CD4-positive, alpha-beta memory T cell (primary cell): ENCODE measurements around the gene SMCR8. TPM values are rescaled to one million over a fixed set of nuclear protein-coding genes. Genes with fewer than 3 reads are reported as not detected.
"Not testable (repeated sequence)": the region's sequence is repeated elsewhere in the genome, so short reads cannot be mapped to it uniquely, and the experiment has no call there.

Experiments
- CTCF ChIA-PET: fragments of 350-600 bp; sonication (Branson Sonifier 250); formaldehyde crosslinking; loops from one replicate; lab custom pipeline; 2021; ENCODE audit warnings: inconsistent platforms; ENCODE audit not compliant: partially characterized antibody; lab: Charles Lee
- POLR2A ChIA-PET: fragments of 350-600 bp; sonication (Branson Sonifier 250); formaldehyde crosslinking; loops from one replicate; lab custom pipeline; 2021; ENCODE audit not compliant: partially characterized antibody; lab: Charles Lee
- DNase-seq, 5 donors: peaks; one replicate each; pipeline versions ENCODE4 v3.0.0 to v3.0.0-alpha.2; 2020 to 2022; ENCODE audit warnings: mixed read lengths in 1 of 5
- H3K27ac ChIP-seq: one replicate; pipeline ENCODE4 v1.7.0; 2013; ENCODE audit warnings: low read depth, low read length
- H3K27me3 ChIP-seq: 2 replicates; pipeline ENCODE4 v1.7.0; 2013; ENCODE audit warnings: mild to moderate bottlenecking, low read length, moderate library complexity; ENCODE audit not compliant: insufficient read depth
- H3K36me3 ChIP-seq: 2 replicates; pipeline ENCODE4 v1.7.0; 2013; ENCODE audit warnings: mild to moderate bottlenecking, low read length, moderate library complexity; ENCODE audit not compliant: insufficient read depth
- H3K4me1 ChIP-seq: 2 replicates; pipeline ENCODE4 v1.7.0; 2013; ENCODE audit warnings: mild to moderate bottlenecking, low read length, moderate library complexity; ENCODE audit not compliant: insufficient read depth
- H3K4me3 ChIP-seq, 2 donors: one replicate each; pipeline ENCODE4 v1.7.0; 2013; ENCODE audit warnings: low read length in 2 of 2, mild to moderate bottlenecking in 1 of 2
- H3K9me3 ChIP-seq, 2 donors: one replicate each; pipeline ENCODE4 v1.7.0; 2013; ENCODE audit warnings: low read length in 2 of 2, control low read depth in 1 of 2; ENCODE audit not compliant: control insufficient read depth in 1 of 2
- H3K27ac Mint-ChIP-seq, 7 donors: one replicate each; pipeline ENCODE4 v1.8.0; 2020 to 2021; ENCODE audit warnings: mixed read lengths in 7 of 7, mild to moderate bottlenecking in 6 of 7, inconsistent platforms in 3 of 7, moderate library complexity in 3 of 7
- H3K27me3 Mint-ChIP-seq, 2 donors: one replicate each; pipeline ENCODE4 v1.8.0; 2020 to 2021; ENCODE audit warnings: mixed read lengths in 2 of 2
- H3K36me3 Mint-ChIP-seq, 2 donors: one replicate each; pipeline ENCODE4 v1.8.0; 2020 to 2021; ENCODE audit warnings: mixed read lengths in 2 of 2, inconsistent platforms in 1 of 2, mild to moderate bottlenecking in 1 of 2
- H3K4me1 Mint-ChIP-seq, 4 donors: one replicate each; pipeline ENCODE4 v1.8.0; 2020 to 2021; ENCODE audit warnings: mixed read lengths in 4 of 4, mild to moderate bottlenecking in 1 of 4
- H3K4me3 Mint-ChIP-seq, 8 donors: one replicate each; pipeline ENCODE4 v1.8.0; 2020 to 2021; ENCODE audit warnings: mixed read lengths in 8 of 8, mild to moderate bottlenecking in 7 of 8, moderate library complexity in 6 of 8, inconsistent platforms in 3 of 8
- H3K9me3 Mint-ChIP-seq, 8 donors: one replicate each; pipeline ENCODE4 v1.8.0; 2020 to 2021; ENCODE audit warnings: mixed read lengths in 8 of 8, mild to moderate bottlenecking in 5 of 8, inconsistent platforms in 3 of 8, moderate library complexity in 1 of 8
- intact Hi-C: fragments of 100-400 bp; cut with micrococcal nuclease; formaldehyde crosslinking; loops from one replicate; pipeline ENCODE4 v1.15.1; 2023
- polyA plus RNA-seq, 2 donors: library from polyadenylated mRNA; unstranded; fragments of 300-500 nt; fragmentation: Illumina TruSeq; gene quantifications; one replicate each; pipeline ENCODE4 v1.2.3, GENCODE V29; 2021
- total RNA-seq, 2 experiments: library from RNA; stranded (reverse); gene quantifications; one replicate each; pipeline ENCODE4 v1.2.3, GENCODE V29; 2021

Gene SMCR8
- total and polyA plus RNA-seq, 4 experiments from 2014 or later, result 0.47 to 51.3 (median 27.4) TPM

GRCh38 chr17:18328643-18329204 is 13.6 kb downstream of the SMCR8 start:
- H3K27ac ChIP-seq, result no peak overlapping the region
- H3K27me3 ChIP-seq, result no peaks in the 10 kb centered on the region
- no peak for DNase-seq
- CTCF ChIA-PET, result no interaction called here
- H3K9me3 Mint-ChIP-seq, result peaks cover 0 to 2% (median 0%) of the 10 kb centered on the region in 8 donors
- no peaks in the 10 kb centered on the region for H3K9me3 ChIP-seq
- no peak overlapping the region for H3K4me3 ChIP-seq
- peaks cover 14% of the 10 kb centered on the region for H3K4me1 ChIP-seq
- H3K4me1 Mint-ChIP-seq, result peaks cover 14 to 31% (median 18%) of the 10 kb centered on the region in 4 donors
- intact Hi-C loops, result no loop called here
- H3K36me3 Mint-ChIP-seq, result peaks cover 24 to 64% of the 10 kb centered on the region in 2 donors
- no peak overlapping the region for H3K4me3 Mint-ChIP-seq
- H3K36me3 ChIP-seq, result peaks cover 22% of the 10 kb centered on the region
- no peaks in the 10 kb centered on the region for H3K27me3 Mint-ChIP-seq
- H3K27ac Mint-ChIP-seq, result peak overlapping the region in 2 of 7 donors; percentile 42 to 46
- POLR2A ChIA-PET, result no interaction called here

GRCh38 chr17:18331879-18332278 is 16.8 kb downstream of the SMCR8 start:
- H3K27me3 ChIP-seq, result no peaks in the 10 kb centered on the region
- no peaks in the 10 kb centered on the region for H3K27me3 Mint-ChIP-seq
- DNase-seq, result peak in 1 of 5 donors; percentile 7
- H3K9me3 ChIP-seq, result no peaks in the 10 kb centered on the region
- H3K4me1 ChIP-seq, result peaks cover 14% of the 10 kb centered on the region
- peak overlapping the region; percentile 17 for H3K27ac ChIP-seq
- H3K9me3 Mint-ChIP-seq, result peaks cover 0 to 2% (median 0%) of the 10 kb centered on the region in 8 donors
- peak overlapping the region in 6 of 7 donors; percentile 62 to 82 (median 74) for H3K27ac Mint-ChIP-seq
- intact Hi-C loops, result no loop called here
- POLR2A ChIA-PET, result interaction anchor here (0.6 kb wide), 1 partner anchor 17 kb away, joined by 3 read pairs; the partner anchor contains the start of genes SMCR8 and TOP3A
- H3K4me3 ChIP-seq, result no peak overlapping the region
- peaks cover 14 to 53% of the 10 kb centered on the region in 2 donors for H3K36me3 Mint-ChIP-seq
- peak overlapping the region in 5 of 8 donors; percentile 36 to 83 (median 65) for H3K4me3 Mint-ChIP-seq
- H3K4me1 Mint-ChIP-seq, result peaks cover 7 to 16% (median 13%) of the 10 kb centered on the region in 4 donors
- H3K36me3 ChIP-seq, result peaks cover 7% of the 10 kb centered on the region
- CTCF ChIA-PET, result no interaction called here

GRCh38 chr17:18332909-18333489 is 17.9 kb downstream of the SMCR8 start:
- H3K27me3 Mint-ChIP-seq, result no peaks in the 10 kb centered on the region
- H3K27ac ChIP-seq, result no peak overlapping the region
- H3K36me3 Mint-ChIP-seq, result peaks cover 12 to 52% of the 10 kb centered on the region in 2 donors
- intact Hi-C loops, result no loop called here
- no peaks in the 10 kb centered on the region for H3K27me3 ChIP-seq
- peaks cover 7 to 16% (median 13%) of the 10 kb centered on the region in 4 donors for H3K4me1 Mint-ChIP-seq
- CTCF ChIA-PET, result no interaction called here
- H3K4me3 Mint-ChIP-seq, result no peak overlapping the region
- peaks cover 6% of the 10 kb centered on the region for H3K36me3 ChIP-seq
- peaks cover 14% of the 10 kb centered on the region for H3K4me1 ChIP-seq
- H3K4me3 ChIP-seq, result no peak overlapping the region
- H3K27ac Mint-ChIP-seq, result no peak overlapping the region
- H3K9me3 ChIP-seq, result no peaks in the 10 kb centered on the region
- DNase-seq, result no peak
- H3K9me3 Mint-ChIP-seq, result peaks cover 0 to 2% (median 0%) of the 10 kb centered on the region in 8 donors
- POLR2A ChIA-PET, result interaction anchor here (1.2 kb wide), 1 partner anchor 12 kb away, joined by 3 read pairs; no protein-coding TSS in a partner anchor

- H3K4me3 ChIP-seq, H3K4me3 Mint-ChIP-seq, H3K9me3 Mint-ChIP-seq, POLR2A ChIA-PET, intact Hi-C loops, H3K27me3 Mint-ChIP-seq, CTCF ChIA-PET, H3K9me3 ChIP-seq, H3K4me1 ChIP-seq, H3K4me1 Mint-ChIP-seq, DNase-seq, H3K36me3 ChIP-seq, H3K27ac ChIP-seq, H3K27me3 ChIP-seq, H3K27ac Mint-ChIP-seq: not testable (repeated sequence)
- peaks cover 25 to 38% of the 10 kb centered on the region in 2 donors for H3K36me3 Mint-ChIP-seq
Observed at GRCh38 chr17:18338158-18338557, 23.1 kb downstream of the SMCR8 start.

GRCh38 chr17:18339933-18340332 is 24.8 kb downstream of the SMCR8 start:
- ChIA-PET POLR2A (no interaction called here), CTCF (no interaction called here)
- no peak overlapping the region for H3K27ac ChIP-seq
- no peak overlapping the region for H3K27ac Mint-ChIP-seq
- H3K27me3 Mint-ChIP-seq, result no peaks in the 10 kb centered on the region
- DNase-seq, result no peak
- no peak overlapping the region for H3K4me3 Mint-ChIP-seq
- no peaks in the 10 kb centered on the region for H3K27me3 ChIP-seq
- H3K36me3 ChIP-seq, result peaks cover 6% of the 10 kb centered on the region
- intact Hi-C loops, result no loop called here
- H3K36me3 Mint-ChIP-seq, result peaks cover 25 to 36% of the 10 kb centered on the region in 2 donors
- peaks cover 0 to 2% (median 0%) of the 10 kb centered on the region in 4 donors for H3K4me1 Mint-ChIP-seq
- no peak overlapping the region for H3K4me3 ChIP-seq
- H3K9me3 ChIP-seq, result no peaks in the 10 kb centered on the region
- peaks cover 0 to 2% (median 0%) of the 10 kb centered on the region in 8 donors for H3K9me3 Mint-ChIP-seq
- no peaks in the 10 kb centered on the region for H3K4me1 ChIP-seq

GRCh38 chr17:18344021-18344420 is 28.9 kb downstream of the SMCR8 start:
- intact Hi-C loops, result no loop called here

GRCh38 chr17:18353541-18353940 is 38.4 kb downstream of the SMCR8 start:
- Histone ChIP-seq H3K4me1 (no peaks in the 10 kb centered on the region), H3K36me3 (peaks cover 14% of the 10 kb centered on the region), H3K4me3 (no peak overlapping the region), H3K27me3 (no peaks in the 10 kb centered on the region), H3K9me3 (no peaks in the 10 kb centered on the region), H3K27ac (no peak overlapping the region)
- Mint-ChIP-seq H3K4me3 (no peak overlapping the region), H3K36me3 (peaks cover 21 to 29% of the 10 kb centered on the region in 2 donors), H3K9me3 (no peaks in the 10 kb centered on the region), H3K27me3 (no peaks in the 10 kb centered on the region), H3K4me1 (no peaks in the 10 kb centered on the region), H3K27ac (no peak overlapping the region)
- CTCF ChIA-PET, result no interaction called here
- no peak for DNase-seq
- POLR2A ChIA-PET, result no interaction called here
- intact Hi-C loops, result no loop called here

More at GRCh38 chr17:18344021-18344420, 28.9 kb downstream of the SMCR8 start:
- ChIA-PET CTCF (no interaction called here), POLR2A (no interaction called here)
- Mint-ChIP-seq H3K27me3 (no peaks in the 10 kb centered on the region), H3K9me3 (peaks cover 0 to 2% (median 0%) of the 10 kb centered on the region in 8 donors), H3K36me3 (peaks cover 31 to 41% of the 10 kb centered on the region in 2 donors), H3K4me3 (no peak overlapping the region), H3K27ac (no peak overlapping the region), H3K4me1 (peaks cover 0 to 2% (median 0%) of the 10 kb centered on the region in 4 donors)
- DNase-seq, result no peak
- Histone ChIP-seq H3K36me3 (peaks cover 18% of the 10 kb centered on the region), H3K4me3 (no peak overlapping the region), H3K9me3 (no peaks in the 10 kb centered on the region), H3K27me3 (no peaks in the 10 kb centered on the region), H3K4me1 (no peaks in the 10 kb centered on the region), H3K27ac (no peak overlapping the region)
